Stimulated activated naive CD8-positive, alpha-beta T cell treated with anti-CD3 and anti-CD28 coated beads, Interleukin-15, Interleukin-2, amounts not matched to agents 100 U/mL and 50 U/mL, for 24 hours (primary cell): ENCODE measurements around the gene SYNE1.
"Not testable (repeated sequence)": the region's sequence is repeated elsewhere in the genome, so short reads cannot be mapped to it uniquely, and the experiment has no call there.

Experiments
- ATAC-seq: fragments of 150-1000 bp; cut with Tn5 transposase; one replicate; pipeline ENCODE4 v1.10.0; 2021
- DNase-seq: peaks from one replicate; pipeline ENCODE4 v3.0.0; 2021

The SYNE1 gene

GRCh38 chr6:152637296-152638047, at the start of gene SYNE1:
Gene SYNE1, minus strand, starts transcription at chr6:152637362. Its CDS starts 9,031 bp downstream, at chr6:152628331.
- no peak for ATAC-seq

GRCh38 chr6:152685819-152686218, 48.7 kb upstream of the SYNE1 start:
- ATAC-seq (no peak), DNase-seq (no peak)

More at GRCh38 chr6:152637296-152638047, at the start of gene SYNE1:
- DNase-seq, result no peak

- not testable (repeated sequence) for DNase-seq, ATAC-seq
Observed at GRCh38 chr6:152682935-152683334, 45.8 kb upstream of the SYNE1 start.

GRCh38 chr6:152682141-152682540, 45.0 kb upstream of the SYNE1 start:
- no peak for ATAC-seq
- no peak for DNase-seq

GRCh38 chr6:152680879-152681517, 43.8 kb upstream of the SYNE1 start:
- ATAC-seq (no peak), DNase-seq (no peak)

- ATAC-seq (no peak), DNase-seq (no peak)
Observed at GRCh38 chr6:152680151-152680550, 43.0 kb upstream of the SYNE1 start.

GRCh38 chr6:152673236-152673635, 36.1 kb upstream of the SYNE1 start:
- DNase-seq (no peak), ATAC-seq (no peak)

- no peak for DNase-seq
Observed at GRCh38 chr6:152671171-152671570, 34.0 kb upstream of the SYNE1 start.

GRCh38 chr6:152669895-152670294, 32.7 kb upstream of the SYNE1 start:
- no peak for ATAC-seq

More at GRCh38 chr6:152671171-152671570, 34.0 kb upstream of the SYNE1 start:
- no peak for ATAC-seq

GRCh38 chr6:152661776-152662175, 24.6 kb upstream of the SYNE1 start:
- DNase-seq, result no peak
- ATAC-seq, result no peak

More at GRCh38 chr6:152669895-152670294, 32.7 kb upstream of the SYNE1 start:
- no peak for DNase-seq

GRCh38 chr6:152651986-152652385, 14.8 kb upstream of the SYNE1 start:
- no peak for ATAC-seq
- no peak for DNase-seq

GRCh38 chr6:152648105-152648504, 10.9 kb upstream of the SYNE1 start:
- ATAC-seq (no peak), DNase-seq (no peak)

- not testable (repeated sequence) for DNase-seq, ATAC-seq
Observed at GRCh38 chr6:152646732-152647131, 9.6 kb upstream of the SYNE1 start.

- ATAC-seq, result peak; percentile 36
- DNase-seq, result peak; percentile 26
Observed at GRCh38 chr6:152642578-152643375, 5.6 kb upstream of the SYNE1 start.

- no peak for DNase-seq
- ATAC-seq, result no peak
Observed at GRCh38 chr6:152636609-152637295, 410 bp downstream of the SYNE1 start.

GRCh38 chr6:152636021-152636608, 1.0 kb downstream of the SYNE1 start:
- ATAC-seq, result peak; percentile 19

GRCh38 chr6:152634773-152635172, 2.4 kb downstream of the SYNE1 start:
- ATAC-seq, result peak; percentile 63
- DNase-seq, result no peak

More at GRCh38 chr6:152636021-152636608, 1.0 kb downstream of the SYNE1 start:
- no peak for DNase-seq

- DNase-seq (no peak), ATAC-seq (no peak)
Observed at GRCh38 chr6:152632121-152632782, 4.9 kb downstream of the SYNE1 start.

GRCh38 chr6:152631376-152631775, 5.8 kb downstream of the SYNE1 start:
- ATAC-seq (no peak), DNase-seq (no peak)

GRCh38 chr6:152630832-152631231, 6.3 kb downstream of the SYNE1 start:
- DNase-seq, result no peak
- ATAC-seq, result no peak

GRCh38 chr6:152625213-152625612, 11.9 kb downstream of the SYNE1 start:
- DNase-seq (no peak), ATAC-seq (no peak)
